K562 (cell line): ENCODE results near the gene KRT28. TPM values are rescaled to one million over a fixed set of nuclear protein-coding genes. Genes with fewer than 3 reads are reported as not detected.
A peak's percentile ranks its signal among the peaks of the same experiment; 100 is the strongest.

Experiments
- ATAC-seq: fragments of 200-7000 bp; cut with Tn5 transposase; 3 replicates; pipeline ENCODE4 v1.9.1; 2020; ENCODE audit warnings: moderate library complexity
- BruUV-seq: library from RNA; stranded (reverse); fragments of 400-500 nt; replicated peaks from 2 replicates; lab custom pipeline; 2021; lab: Mats Ljungman, UMichigan
- CTCF ChIA-PET: fragments of 300-600 bp; formaldehyde crosslinking; extraction: SDS; loops from one replicate; lab custom pipeline; 2021; ENCODE audit warnings: low intra/inter-chr PET ratio; lab: Yijun Ruan, JAX
- POLR2A ChIA-PET: fragments of 300-600, 350-650 bp; sonication (Branson Sonifier 250); formaldehyde crosslinking; extraction: SDS; loops from one replicate; lab custom pipeline; 2021; ENCODE audit warnings: antibody characterized with exemption, inconsistent platforms; lab: Yijun Ruan, JAX
- DNase-seq, 4 experiments: peaks; one replicate each; pipeline versions ENCODE4 v3.0.0 to v3.0.0-alpha.2; 2011 to 2018; ENCODE audit warnings: low spot score in 3 of 4, mixed read lengths in 3 of 4; ENCODE audit errors: extremely low read depth in 1 of 4
- FAIRE-seq: peaks from 2 replicates; lab custom pipeline; 2011; peaks lifted over from hg19 to GRCh38; lab: Jason Lieb, UNC
- H2AFZ ChIP-seq: 2 replicates; pipeline ENCODE4 v1.6.0; 2011; ENCODE audit warnings: low read depth, low read length, control low read depth, inconsistent platforms
- H3K27ac ChIP-seq: fragments of 200-600 bp; 3 replicates; pipeline ENCODE4 v1.8.0; 2011; ENCODE audit warnings: low read depth, mild to moderate bottlenecking, control low read depth, inconsistent platforms, low read length, moderate library complexity, mixed read lengths; ENCODE audit errors: extremely low read depth
- H3K27me3 ChIP-seq, 2 experiments: fragments of 300-600 bp in 1 of 2; 2 replicates in 1 of 2; 3 replicates in 1 of 2; pipeline versions ENCODE4 v1.6.0 to v1.8.0; 2011; ENCODE audit warnings: inconsistent platforms in 2 of 2, low read length in 2 of 2, mild to moderate bottlenecking in 1 of 2, mixed read lengths in 1 of 2, moderate library complexity in 1 of 2; ENCODE audit not compliant: control insufficient read depth in 2 of 2, insufficient read depth in 2 of 2
- H3K36me3 ChIP-seq: fragments of 300-600 bp; 3 replicates; pipeline ENCODE4 v1.8.0; 2011; ENCODE audit warnings: mild to moderate bottlenecking, low read length, inconsistent platforms; ENCODE audit not compliant: control insufficient read depth, insufficient read depth
- H3K4me1 ChIP-seq, 2 experiments: fragments of 200-600 bp in 1 of 2; replicated peaks in 1 of 2; 2 replicates in 1 of 2; 3 replicates in 1 of 2; pipeline versions ENCODE4 v1.5.1 to v1.8.0; 2011; ENCODE audit warnings: inconsistent platforms in 2 of 2, low read length in 2 of 2, mild to moderate bottlenecking in 1 of 2, mixed read lengths in 1 of 2, moderate library complexity in 1 of 2; ENCODE audit not compliant: control insufficient read depth in 2 of 2, insufficient read depth in 2 of 2
- H3K4me2 ChIP-seq: 2 replicates; pipeline ENCODE4 v1.6.1; 2011; ENCODE audit warnings: low read length, control low read depth, inconsistent platforms, mixed read lengths; ENCODE audit not compliant: insufficient read depth
- H3K4me3 ChIP-seq: fragments of 200-600 bp; sonication (generic), shearing (Covaris generic); 2 replicates; pipeline ENCODE4 v1.5.1; 2016; ENCODE audit warnings: control low read depth, inconsistent platforms
- H3K79me2 ChIP-seq: fragments of 200-600 bp; 3 replicates; pipeline ENCODE4 v1.8.0; 2011; ENCODE audit warnings: low read length, inconsistent platforms; ENCODE audit not compliant: control insufficient read depth, insufficient read depth
- H3K9ac ChIP-seq, 2 experiments: 2 replicates each; pipeline versions ENCODE4 v1.6.0 to v1.6.1; 2011; ENCODE audit warnings: low read depth in 2 of 2, low read length in 2 of 2, control low read depth in 1 of 2, inconsistent platforms in 1 of 2, mild to moderate bottlenecking in 1 of 2, mixed read lengths in 1 of 2; ENCODE audit not compliant: insufficient read depth in 1 of 2
- H3K9me1 ChIP-seq: one replicate; pipeline ENCODE4 v1.6.0; 2011; ENCODE audit warnings: inconsistent platforms, mild to moderate bottlenecking, low read length, moderate library complexity; ENCODE audit not compliant: control insufficient read depth, insufficient read depth
- H3K9me3 ChIP-seq: replicated peaks from 2 replicates; pipeline ENCODE4 v1.5.1; 2011; ENCODE audit warnings: low read depth, low read length, inconsistent platforms; ENCODE audit not compliant: control insufficient read depth, insufficient read depth
- H4K20me1 ChIP-seq: replicated peaks from 2 replicates; pipeline ENCODE4 v1.6.1; 2011; ENCODE audit warnings: low read length, inconsistent platforms, mixed read lengths; ENCODE audit not compliant: control insufficient read depth, insufficient read depth
- C11orf30 ChIP-seq: fragments of 450-650 bp; IDR thresholded peaks from 2 replicates; pipeline ENCODE4 v1.6.1; 2016; ENCODE audit warnings: low read depth, mild to moderate bottlenecking
- GTF2E2 ChIP-seq: fragments of 200-800 bp; sonication (Bioruptor generic); IDR thresholded peaks from 2 replicates; pipeline ENCODE4 v1.6.1; 2016; ENCODE audit warnings: missing genetic modification characterization, missing compliant biosample characterization
- HDAC8 ChIP-seq: fragments of 450-650 bp; IDR thresholded peaks from 2 replicates; pipeline ENCODE4 v1.6.1; 2016; ENCODE audit warnings: mild to moderate bottlenecking, missing genetic modification characterization, moderate library complexity, missing compliant biosample characterization
- RBM17 ChIP-seq: fragments of 200-400 bp; formaldehyde crosslinking; IDR thresholded peaks from 2 replicates; pipeline ENCODE4 v1.6.1; 2017; ENCODE audit warnings: low read depth, mild to moderate bottlenecking, low read length, borderline replicate concordance
- ZBTB1 ChIP-seq: sonication (generic); formaldehyde crosslinking; IDR thresholded peaks from 2 replicates; pipeline ENCODE4 v1.8.1; 2023; ENCODE audit warnings: missing genetic modification reagents, low read depth, mild to moderate bottlenecking, borderline replicate concordance
- ZNF133 ChIP-seq: fragments of 250-450 bp; sonication (Bioruptor Pico); IDR thresholded peaks from 2 replicates; pipeline ENCODE4 v1.4.0; 2020; ENCODE audit warnings: mild to moderate bottlenecking
- ZNF316 ChIP-seq: fragments of 450-650 bp; IDR thresholded peaks from 2 replicates; pipeline ENCODE4 v1.6.1; 2016
- WGBS: fragments of 100-300 bp; shearing (Covaris generic); methylation state at CpG from one replicate; pipeline ENCODE4 v1.1.6; 2016; ENCODE audit warnings: low coverage, mixed read lengths; ENCODE audit not compliant: insufficient coverage; ENCODE audit errors: missing lambda C conversion rate; 5-methylcytosine and 5-hydroxymethylcytosine counted together
- in situ Hi-C: fragments of 300-500 bp; cut with MboI; formaldehyde crosslinking; loops from 4 replicates; pipeline ENCODE4 v1.15.0; 2018; ENCODE audit warnings: inconsistent platforms, mixed read lengths
- intact Hi-C: fragments of 100-400 bp; cut with micrococcal nuclease; formaldehyde crosslinking; loops from 2 replicates; pipeline ENCODE4 v1.14.2; 2022
- polyA plus RNA-seq, 8 experiments: library from polyadenylated mRNA; depleted of rRNA in 4 of 8; stranded (reverse) in 5 of 8; unstranded in 3 of 8; fragments of >200 nt; fragmentation: Nextera tagmentation in 2 of 8; fragmentation: Illumina TruSeq in 1 of 8; extraction: Ambion mirVana in 2 of 8; extraction: Trizol in 1 of 8; gene quantifications; 2 replicates each; pipeline versions ENCODE4 v1.2.1 to v1.2.3, GENCODE V29; 2011 to 2014; ENCODE audit warnings: inconsistent platforms in 1 of 8, missing spikeins in 1 of 8
- total RNA-seq, 7 experiments: library from RNA; depleted of rRNA in 6 of 7; stranded (reverse); fragments of >200 nt in 6 of 7; fragmentation: Illumina TruSeq in 2 of 7; extraction: Trizol in 2 of 7; gene quantifications; 2 replicates each; pipeline versions ENCODE4 v1.2.1 to v1.2.3, GENCODE V29; 2011 to 2021; ENCODE audit warnings: low replicate concordance in 1 of 7
- TF ChIP-seq, protein P1 (sequence below): fragments of 200-800 bp; sonication (Bioruptor generic); IDR thresholded peaks from 2 replicates; pipeline ENCODE4 v1.6.1; 2016; ENCODE audit warnings: missing genetic modification characterization, missing compliant biosample characterization
- TF ChIP-seq, protein P2 (sequence below), 2 experiments: fragments of 450-650 bp; IDR thresholded peaks; 2 replicates each; pipeline ENCODE4 v1.6.1; 2016

The KRT28 gene
- total and polyA plus RNA-seq, 9 of the 15 experiments (the other 6 are each of a cell fraction or from before 2014, with no cell fraction given) = not detected

DNA sequence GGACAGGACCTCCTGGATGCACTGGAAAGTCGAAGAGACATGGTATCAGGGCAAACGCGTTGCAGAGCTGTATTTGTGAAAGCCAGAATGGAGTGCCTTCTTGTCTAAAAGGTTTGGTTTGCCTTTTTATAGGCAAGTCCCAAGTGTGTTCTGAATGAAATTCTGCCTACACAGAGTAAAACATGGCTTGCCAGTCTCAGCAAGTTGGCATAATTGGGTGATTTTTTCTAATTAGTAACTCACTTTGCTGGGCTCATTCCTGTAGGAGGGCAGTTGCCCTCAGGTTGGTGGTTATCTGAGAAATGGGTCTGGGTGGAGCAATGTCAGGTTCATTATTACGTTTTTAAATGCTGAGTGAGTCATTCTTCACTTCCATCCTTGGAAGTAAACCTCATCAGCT lies 44.5 kb downstream of the KRT28 start, which contains the start of gene KRT25:
Gene KRT25 (minus strand): TSS at position 101 of the 400 bp plus-strand sequence. CDS start 60 bp downstream, at position 41.
- Histone ChIP-seq H3K27me3 (peaks cover 13 to 18% of the 10 kb centered on the region in 2 experiments; a peak in 4 of 5 replicates), H4K20me1 (no peaks in the 10 kb centered on the region), H2AFZ (no peak within 1 kb of the TSS), H3K27ac (no peak within 1 kb of the TSS), H3K9me3 (no peaks in the 10 kb centered on the region), H3K79me2 (no peaks in the 10 kb centered on the region), H3K9me1 (no peaks in the 10 kb centered on the region), H3K36me3 (no peaks in the 10 kb centered on the region), H3K4me1 (no peaks in the 10 kb centered on the region), H3K9ac (no peak within 1 kb of the TSS), H3K4me2 (no peak within 1 kb of the TSS), H3K4me3 (no peak within 1 kb of the TSS)
- intact Hi-C loops = no loop called here
- in situ Hi-C loops = no loop called here
- ATAC-seq (no peak), FAIRE-seq (no peak), DNase-seq (no peak)
- ChIA-PET POLR2A (interaction anchor here (0.7 kb wide), 1 partner anchor 755 kb away, joined by 4 read pairs; no protein-coding TSS in a partner anchor), CTCF (no interaction called here)
- no peak for TF ChIP-seq ZNF133
- no peak for TF ChIP-seq ZBTB1 (CRISPR knock-in tag)
- peak; percentile 19; the same call in 1 of the 2 replicates for TF ChIP-seq C11orf30
- TF ChIP-seq, protein P1, sequence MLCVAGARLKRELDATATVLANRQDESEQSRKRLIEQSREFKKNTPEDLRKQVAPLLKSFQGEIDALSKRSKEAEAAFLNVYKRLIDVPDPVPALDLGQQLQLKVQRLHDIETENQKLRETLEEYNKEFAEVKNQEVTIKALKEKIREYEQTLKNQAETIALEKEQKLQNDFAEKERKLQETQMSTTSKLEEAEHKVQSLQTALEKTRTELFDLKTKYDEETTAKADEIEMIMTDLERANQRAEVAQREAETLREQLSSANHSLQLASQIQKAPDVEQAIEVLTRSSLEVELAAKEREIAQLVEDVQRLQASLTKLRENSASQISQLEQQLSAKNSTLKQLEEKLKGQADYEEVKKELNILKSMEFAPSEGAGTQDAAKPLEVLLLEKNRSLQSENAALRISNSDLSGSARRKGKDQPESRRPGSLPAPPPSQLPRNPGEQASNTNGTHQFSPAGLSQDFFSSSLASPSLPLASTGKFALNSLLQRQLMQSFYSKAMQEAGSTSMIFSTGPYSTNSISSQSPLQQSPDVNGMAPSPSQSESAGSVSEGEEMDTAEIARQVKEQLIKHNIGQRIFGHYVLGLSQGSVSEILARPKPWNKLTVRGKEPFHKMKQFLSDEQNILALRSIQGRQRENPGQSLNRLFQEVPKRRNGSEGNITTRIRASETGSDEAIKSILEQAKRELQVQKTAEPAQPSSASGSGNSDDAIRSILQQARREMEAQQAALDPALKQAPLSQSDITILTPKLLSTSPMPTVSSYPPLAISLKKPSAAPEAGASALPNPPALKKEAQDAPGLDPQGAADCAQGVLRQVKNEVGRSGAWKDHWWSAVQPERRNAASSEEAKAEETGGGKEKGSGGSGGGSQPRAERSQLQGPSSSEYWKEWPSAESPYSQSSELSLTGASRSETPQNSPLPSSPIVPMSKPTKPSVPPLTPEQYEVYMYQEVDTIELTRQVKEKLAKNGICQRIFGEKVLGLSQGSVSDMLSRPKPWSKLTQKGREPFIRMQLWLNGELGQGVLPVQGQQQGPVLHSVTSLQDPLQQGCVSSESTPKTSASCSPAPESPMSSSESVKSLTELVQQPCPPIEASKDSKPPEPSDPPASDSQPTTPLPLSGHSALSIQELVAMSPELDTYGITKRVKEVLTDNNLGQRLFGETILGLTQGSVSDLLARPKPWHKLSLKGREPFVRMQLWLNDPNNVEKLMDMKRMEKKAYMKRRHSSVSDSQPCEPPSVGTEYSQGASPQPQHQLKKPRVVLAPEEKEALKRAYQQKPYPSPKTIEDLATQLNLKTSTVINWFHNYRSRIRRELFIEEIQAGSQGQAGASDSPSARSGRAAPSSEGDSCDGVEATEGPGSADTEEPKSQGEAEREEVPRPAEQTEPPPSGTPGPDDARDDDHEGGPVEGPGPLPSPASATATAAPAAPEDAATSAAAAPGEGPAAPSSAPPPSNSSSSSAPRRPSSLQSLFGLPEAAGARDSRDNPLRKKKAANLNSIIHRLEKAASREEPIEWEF (CRISPR knock-in tag) = no peak
- TF ChIP-seq HDAC8 (tag) = no peak
- TF ChIP-seq ZNF316 = peak; percentile 49; the same call in 1 of the 2 replicates
- TF ChIP-seq, protein P2, sequence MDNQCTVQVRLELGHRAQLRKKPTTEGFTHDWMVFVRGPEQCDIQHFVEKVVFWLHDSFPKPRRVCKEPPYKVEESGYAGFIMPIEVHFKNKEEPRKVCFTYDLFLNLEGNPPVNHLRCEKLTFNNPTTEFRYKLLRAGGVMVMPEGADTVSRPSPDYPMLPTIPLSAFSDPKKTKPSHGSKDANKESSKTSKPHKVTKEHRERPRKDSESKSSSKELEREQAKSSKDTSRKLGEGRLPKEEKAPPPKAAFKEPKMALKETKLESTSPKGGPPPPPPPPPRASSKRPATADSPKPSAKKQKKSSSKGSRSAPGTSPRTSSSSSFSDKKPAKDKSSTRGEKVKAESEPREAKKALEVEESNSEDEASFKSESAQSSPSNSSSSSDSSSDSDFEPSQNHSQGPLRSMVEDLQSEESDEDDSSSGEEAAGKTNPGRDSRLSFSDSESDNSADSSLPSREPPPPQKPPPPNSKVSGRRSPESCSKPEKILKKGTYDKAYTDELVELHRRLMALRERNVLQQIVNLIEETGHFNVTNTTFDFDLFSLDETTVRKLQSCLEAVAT (IDR thresholded peaks at IDR 0.05) = no peak
- no peak for TF ChIP-seq RBM17
- no peak for TF ChIP-seq GTF2E2 (tag)
- WGBS = 4% methylated on average over 4 of the region's 4 CpGs
- BruUV-seq = no TSS peak
